Anterior cingulate cortex (tissue), 58 donors: ENCODE data around the gene ADGB.
"Not testable (repeated sequence)": the region's sequence is repeated elsewhere in the genome, so short reads cannot be mapped to it uniquely, and the experiment has no call there.

Experiments
- DNase-seq, 58 donors: peaks; one replicate each; lab custom pipeline; 2025; lab: John Stamatoyannopoulos, UW

Gene ADGB

DNA sequence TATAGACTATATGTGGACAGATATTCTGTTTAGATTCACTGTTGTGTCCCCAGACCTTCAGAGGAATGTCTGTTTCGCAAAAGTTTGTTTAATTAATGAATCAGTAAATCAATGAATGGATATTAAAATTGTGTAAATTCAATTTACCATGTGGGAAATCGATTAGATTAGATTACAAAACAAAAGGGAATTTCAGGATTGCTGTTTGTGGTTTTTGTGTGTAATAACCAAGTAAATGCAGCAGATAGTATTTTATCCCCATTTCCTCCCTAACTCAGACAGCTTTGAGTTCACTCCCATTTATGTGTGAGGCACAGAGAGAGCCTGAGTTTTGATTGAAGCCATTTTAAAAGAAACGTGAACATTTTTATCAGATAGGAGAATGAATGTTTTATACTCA, 214.8 kb downstream of the ADGB start:
- no peak for DNase-seq

DNA sequence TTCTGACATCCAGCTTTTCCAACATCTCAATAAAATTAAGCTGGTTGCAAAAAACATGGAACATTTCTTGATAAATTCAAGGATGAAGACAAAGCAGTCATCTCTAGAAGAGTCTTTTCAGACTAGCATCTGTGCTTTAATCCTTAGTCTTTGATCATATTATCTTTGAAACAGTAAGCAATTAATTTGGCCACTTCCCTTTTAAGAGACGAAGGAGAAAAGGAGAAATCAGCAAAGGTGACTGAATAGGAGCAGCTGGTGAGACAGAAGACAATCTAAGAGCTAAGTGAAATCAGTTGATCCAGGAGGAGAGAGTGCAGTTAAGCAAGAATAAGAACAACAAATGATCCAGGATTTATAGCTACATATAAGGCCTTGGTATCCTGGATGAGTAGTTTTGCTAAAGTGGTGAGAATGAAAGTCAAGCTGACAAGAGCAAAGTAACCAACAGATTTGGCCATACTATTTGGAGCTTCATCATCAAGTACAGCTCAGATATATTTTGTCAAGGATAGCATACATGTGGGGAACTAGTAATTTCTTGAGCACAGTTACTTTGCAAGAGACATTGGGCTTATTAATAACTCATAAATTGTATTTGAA, 215.5 kb downstream of the ADGB start:
- DNase-seq = no peak

DNA sequence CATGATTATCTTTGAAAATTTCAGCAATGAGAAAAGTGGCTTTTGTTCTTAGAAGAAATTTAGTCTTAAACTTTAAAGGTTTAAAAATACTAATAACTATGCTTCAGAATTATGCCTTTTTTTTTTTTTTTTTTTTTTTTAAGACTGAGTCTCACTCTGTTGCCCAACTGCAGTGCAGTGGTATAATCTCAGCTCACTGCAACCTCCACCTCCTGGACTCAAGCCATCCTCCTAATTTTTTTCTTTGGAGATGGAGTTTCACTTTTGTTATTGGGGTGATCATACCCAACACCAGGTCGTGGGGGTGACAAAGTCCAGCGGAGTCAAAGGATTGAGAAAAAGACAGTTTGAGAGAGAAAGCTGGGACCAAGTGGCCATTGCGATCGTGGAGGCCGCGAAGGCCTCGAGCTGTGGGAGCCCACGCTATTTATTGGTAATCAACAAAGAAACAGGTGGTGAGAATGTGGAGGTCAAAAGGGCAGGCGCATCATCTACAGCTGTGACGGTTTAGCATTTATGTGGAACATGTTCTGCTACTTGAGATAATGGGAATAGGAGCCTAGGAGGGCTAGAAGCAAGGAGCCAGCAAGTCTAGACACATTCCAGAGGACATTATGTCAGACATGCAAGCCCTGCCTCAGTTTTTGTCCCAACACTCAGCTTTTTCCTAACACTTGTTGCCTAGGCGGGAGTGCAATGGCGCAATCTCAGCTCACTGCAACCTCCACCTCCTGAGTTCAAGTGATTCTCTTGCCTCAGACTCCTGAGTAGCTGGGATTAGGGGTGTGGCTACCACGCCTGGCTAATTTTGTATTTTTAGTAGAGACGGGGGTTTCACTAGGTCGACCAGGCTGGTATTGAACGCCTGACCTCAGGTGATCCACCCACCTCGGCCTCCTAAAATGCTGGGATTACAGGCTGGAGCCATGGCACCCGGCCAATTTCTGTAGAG, 217.0 kb downstream of the ADGB start:
- DNase-seq = not testable (repeated sequence)

DNA sequence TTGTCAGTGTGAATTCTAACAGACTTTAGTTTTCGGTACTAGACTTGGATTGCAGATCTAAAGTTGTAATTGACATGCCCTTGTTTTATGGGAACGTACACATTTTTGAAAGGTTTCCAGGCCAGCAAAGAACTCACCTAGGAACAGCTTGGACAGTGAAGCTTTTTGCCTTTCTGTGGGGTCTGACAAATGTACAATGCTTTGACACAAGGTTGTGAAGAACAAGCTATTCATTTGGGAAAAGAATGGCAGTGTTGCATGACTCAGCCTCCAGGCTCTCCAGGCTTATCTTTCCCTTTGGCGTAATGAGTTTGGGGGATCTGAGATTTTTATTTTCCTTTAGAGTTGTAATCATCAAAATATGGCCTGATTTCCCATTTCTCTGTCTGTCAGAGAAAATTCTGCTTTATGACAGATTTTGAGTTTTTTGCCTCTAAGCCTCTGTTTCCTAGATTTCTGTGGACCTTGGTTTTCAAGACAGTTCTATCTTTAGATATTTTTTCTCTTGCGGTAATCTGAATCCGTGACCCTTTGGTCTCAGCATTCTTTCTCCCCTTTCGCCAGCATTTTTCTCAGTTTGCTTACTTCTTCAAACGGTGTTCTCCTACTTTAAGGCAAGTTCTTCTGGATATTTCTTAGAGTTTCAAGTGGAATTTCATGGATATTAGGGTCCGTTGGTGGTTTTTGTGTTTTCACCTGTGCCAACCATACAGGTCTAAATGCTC, 221.0 kb downstream of the ADGB start:
- DNase-seq = no peak

DNA sequence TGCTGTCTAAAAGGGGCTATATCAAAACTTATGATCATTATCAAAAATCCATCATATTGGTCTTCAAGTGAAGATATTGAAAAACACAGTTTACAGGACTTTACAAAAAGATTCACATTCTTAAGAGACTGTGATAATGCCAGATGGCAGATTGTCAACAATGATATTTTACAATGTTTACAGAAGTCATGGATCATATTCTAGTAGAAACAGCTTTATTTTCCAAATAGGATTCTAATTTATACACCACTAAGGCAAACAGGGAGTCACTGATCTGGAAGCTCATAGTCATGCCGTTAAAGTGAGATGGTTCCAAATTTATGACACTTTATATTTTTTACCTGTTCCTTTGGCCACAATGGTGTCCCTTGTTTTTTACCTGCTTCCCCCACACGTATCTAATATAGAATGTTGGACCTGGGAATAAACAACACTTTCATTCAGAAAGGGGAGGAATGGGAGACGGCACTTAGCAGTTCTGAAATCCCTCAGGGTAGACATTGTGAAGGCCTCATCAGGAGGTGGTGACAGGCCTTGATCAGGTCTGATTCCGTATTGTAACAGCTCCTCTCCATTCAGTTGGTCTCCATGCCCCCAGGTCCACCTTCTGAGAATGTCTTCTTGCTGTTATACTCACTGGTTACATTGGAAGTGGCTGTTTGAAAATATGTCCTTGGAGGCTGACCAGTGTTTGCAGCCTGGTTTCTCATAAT, 228.6 kb downstream of the ADGB start:
- no peak for DNase-seq

DNA sequence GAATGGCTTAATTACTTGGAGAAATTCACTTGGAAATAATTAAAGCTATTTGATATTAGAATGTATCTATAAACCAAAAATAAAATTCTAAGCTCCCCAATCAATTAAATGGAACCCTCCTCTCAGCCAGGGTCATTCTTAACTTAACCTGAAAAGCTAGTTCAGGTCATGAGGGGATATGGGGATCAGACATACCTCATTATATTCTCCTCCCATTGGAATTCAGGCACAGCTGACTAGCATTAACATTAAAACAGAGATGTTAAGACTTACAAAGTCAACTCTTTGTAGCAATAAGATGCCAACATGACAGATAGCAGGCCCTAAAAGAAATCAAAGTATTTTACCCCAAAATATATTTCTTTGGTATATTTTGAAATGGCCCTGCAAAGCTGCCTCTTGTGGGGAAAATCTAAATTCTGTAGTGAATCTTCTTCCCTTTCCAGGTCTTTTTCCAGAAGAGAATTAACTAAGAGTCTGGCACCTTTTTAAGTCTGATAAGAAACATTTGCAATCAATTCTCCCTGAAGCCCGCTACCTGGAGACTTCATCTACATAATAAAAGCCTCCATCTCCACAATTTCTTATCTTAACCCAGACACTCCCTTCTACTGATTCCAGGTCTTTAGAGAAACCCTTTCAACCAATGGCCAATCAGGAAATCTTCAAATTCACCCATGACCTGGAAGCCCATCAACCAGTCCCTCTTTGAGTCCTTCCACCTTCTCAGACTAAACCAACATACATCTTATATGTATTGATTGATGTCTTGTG, 231.2 kb downstream of the ADGB start:
- DNase-seq = no peak

DNA sequence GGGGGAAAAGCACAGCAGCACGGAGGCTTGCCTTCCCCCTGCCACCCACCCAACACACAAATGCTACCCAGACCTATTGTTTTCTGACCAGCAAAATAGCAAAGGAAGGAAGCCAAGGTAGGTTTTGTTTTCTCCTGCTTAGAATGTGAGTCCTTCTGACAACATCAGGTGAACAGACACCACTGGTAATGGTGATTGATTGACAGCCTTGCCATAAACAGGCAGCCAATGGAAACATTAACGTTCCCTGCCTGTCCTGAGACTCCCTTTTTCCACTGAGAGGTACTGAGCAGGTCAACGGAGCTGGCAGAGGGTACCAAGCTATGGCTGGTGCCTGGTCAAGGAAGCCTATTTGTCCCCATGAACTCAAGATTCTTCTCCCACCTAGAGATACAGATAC, 234.4 kb downstream of the ADGB start:
- no peak for DNase-seq

DNA sequence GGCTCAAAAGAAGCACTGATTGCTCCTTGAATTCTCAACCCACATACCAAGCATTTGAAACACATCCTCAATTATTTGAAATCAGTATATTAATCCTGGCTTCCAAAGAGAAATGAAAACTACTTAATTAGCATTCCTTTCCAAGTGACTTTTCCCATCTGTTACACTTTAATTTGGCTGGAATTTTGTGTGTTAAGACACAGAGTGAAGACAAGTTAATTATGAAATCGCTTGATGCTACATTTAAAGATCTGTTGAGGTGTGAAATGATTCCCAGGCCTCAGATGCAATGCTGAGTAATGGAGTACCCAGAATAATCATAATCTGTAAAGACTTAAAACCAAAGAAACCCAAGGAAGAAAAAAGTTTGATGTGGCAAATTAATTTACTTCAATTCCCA, 241.4 kb downstream of the ADGB start:
- peak in 1 of 58 donors; percentile 8 for DNase-seq

DNA sequence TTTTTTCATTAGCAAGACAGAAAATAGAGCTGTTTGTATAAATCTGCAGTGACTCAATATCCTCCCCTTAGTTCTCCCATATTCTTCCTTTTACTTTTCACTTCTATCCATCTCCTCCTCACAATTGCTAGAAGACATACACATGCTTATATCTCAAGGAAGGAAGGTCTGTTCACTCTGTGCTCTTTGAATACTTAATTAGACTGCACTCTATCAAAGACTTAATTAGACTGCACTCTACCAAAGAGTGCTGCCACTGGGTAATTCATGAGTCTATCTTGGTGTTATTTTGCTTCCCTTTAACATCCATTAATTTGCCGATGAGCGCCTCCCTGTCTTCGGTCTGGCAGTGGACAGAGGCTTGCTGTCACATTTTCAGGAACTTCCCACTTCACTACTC, 241.9 kb downstream of the ADGB start:
- DNase-seq = no peak

DNA sequence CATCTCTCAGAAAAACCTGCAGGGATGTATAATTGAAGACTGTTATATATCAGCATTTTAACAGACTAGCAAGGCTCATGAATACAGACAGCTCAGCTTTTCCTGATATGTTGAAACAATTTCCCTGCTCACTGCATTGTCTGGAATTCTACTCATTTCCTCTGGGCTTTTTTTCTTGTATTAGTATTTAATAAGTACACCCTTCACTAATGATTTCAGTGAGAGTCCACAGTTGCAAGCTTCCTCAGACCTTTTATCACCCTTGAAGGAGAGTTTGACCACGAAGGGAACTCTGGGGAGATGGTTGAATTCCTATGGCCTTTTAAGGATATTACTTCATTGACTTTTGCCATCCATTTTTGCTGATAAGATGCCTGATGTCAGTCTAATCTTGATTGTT, 248.7 kb downstream of the ADGB start:
- DNase-seq = no peak

DNA sequence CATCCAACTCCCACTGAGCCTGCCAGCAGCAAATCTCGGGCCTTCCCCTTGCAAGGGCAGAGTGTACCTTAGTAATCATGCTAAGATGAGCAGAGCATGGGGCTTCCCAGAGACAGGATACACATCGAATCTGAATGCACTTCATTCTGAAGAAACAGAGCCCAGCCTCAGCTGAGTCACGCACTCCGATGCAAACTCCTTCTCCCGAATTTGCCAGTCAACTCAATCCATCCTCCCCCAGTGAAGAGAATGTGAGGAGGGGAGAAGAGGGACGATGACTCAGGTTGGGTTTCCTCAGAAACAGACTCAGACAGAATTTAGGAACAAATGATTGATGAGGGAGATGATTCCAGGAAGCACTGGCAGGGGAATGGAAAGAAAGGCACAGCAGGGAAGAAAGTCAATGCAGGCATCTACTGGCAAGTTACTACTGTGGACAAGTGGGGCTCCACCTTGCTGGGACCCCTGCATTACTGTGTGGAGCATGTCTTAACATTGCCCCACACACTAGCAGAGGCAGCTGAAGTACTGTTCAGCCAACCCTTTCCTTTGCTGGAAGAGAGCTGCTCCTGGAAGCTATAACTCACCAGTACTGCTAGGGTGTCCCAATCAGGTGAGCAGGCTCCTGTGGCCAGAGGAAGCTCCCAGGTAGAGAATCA, 251.6 kb downstream of the ADGB start:
- DNase-seq = peak in 10 of 58 donors; percentile 4 to 51 (median 14)

DNA sequence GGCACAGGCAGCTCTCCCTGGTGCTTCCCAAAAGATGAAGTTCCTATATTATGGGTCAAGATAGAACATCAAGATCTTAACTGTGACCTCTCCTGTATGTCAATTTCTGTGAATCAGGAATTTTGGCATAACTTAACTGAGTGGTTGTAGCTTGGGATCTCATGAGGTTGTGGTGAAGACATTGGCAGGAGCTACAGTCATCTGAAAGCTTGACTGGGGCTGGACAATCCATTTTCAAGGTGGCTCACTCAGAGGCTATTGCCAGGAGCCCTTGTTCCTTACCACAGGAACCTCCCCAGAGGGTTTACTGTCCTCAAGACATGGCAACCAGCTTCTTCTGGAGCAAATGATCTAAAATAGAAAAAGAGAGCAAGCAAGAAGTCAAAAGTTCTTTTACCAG, 252.2 kb downstream of the ADGB start:
- DNase-seq = no peak

DNA sequence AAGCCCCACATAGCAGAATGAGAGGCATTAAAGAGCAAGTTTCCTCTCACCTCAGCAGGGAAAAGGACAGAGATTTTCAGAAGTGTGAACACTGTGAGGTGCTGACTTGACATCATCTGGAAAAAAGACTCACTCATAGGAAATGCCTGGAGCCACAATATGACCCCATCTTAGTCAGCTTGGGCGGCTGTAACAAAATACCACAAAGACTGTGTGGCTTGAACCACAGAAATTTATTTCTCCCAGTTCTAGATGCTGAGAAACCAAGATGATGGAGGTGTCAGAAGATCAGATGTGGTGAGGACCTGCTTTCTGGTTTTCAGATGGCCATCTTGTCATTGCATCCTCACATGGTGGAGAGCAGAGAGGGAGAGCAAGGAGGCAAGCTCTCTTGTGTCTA, 253.1 kb downstream of the ADGB start:
- no peak for DNase-seq

DNA sequence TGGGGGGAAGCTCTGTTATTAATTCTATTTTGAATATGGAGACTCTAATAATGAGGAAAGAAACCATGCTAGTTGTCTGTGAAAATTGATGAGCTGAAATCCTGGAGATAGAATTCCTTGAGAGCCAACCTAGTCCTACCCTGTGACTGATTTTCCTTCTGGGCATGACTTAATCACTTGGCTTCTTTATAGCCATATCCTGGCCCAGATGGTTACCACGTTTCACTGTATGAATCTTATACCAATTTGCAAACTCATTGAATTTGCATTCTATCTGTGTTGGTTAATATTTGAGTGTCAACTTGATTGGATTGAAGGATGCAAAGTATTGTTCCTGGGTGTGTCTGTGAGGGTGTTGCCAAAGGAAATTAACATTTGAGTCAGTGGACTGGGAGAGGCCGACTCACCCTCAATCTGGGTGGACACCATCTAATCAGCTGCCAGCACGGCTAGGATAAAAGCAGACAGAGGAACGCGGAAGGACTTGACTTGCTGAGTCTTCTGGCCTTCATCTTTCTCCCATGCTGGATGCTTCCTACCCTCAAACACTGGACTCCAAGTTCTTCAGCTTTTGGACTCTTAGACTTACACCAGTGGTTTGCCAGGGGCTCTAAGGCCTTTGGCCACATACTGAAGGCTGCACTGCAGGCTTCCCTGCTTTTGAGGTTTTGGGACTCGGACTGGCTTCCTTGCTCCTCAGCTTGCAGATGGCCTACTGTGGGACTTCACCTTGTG, 255.9 kb downstream of the ADGB start:
- DNase-seq = not testable (repeated sequence)

DNA sequence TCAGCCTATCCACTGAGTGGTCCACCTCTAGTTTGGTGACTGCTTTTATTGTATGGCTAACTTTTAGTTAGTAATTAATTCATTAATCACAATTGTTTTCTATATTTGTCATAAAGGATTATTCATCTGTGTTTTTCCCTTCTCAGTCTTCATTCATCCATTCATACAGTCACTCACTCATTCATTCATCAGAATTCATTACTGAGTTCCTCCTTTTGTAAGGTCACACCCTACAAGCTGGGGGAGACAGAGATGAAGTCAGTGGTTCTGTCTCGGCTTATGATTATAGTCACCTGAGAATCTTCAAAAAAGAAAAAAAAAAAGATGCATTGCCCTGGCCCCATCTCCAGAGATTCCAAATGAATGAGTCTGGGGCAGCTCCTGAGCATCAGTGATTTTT, 257.1 kb downstream of the ADGB start:
- no peak for DNase-seq

DNA sequence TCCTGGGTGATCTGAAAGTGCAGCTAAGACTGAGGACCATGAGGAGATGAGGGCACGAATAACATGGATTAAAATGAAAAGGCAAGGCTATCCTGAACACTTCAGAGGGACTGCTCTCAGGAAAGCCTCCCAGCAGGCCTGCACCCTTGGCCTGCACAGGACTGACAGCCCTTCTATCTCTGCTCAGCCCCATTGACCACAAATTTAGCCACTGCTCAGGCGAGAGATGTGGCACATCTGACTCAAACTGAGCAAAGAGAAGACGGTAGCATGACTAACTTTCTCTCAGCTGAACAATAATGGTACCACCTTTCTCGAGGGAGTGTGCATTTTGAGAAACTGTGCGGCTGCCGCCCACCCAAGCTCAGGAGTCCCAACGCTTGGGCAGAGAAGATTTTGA, 257.5 kb downstream of the ADGB start:
- DNase-seq = no peak

DNA sequence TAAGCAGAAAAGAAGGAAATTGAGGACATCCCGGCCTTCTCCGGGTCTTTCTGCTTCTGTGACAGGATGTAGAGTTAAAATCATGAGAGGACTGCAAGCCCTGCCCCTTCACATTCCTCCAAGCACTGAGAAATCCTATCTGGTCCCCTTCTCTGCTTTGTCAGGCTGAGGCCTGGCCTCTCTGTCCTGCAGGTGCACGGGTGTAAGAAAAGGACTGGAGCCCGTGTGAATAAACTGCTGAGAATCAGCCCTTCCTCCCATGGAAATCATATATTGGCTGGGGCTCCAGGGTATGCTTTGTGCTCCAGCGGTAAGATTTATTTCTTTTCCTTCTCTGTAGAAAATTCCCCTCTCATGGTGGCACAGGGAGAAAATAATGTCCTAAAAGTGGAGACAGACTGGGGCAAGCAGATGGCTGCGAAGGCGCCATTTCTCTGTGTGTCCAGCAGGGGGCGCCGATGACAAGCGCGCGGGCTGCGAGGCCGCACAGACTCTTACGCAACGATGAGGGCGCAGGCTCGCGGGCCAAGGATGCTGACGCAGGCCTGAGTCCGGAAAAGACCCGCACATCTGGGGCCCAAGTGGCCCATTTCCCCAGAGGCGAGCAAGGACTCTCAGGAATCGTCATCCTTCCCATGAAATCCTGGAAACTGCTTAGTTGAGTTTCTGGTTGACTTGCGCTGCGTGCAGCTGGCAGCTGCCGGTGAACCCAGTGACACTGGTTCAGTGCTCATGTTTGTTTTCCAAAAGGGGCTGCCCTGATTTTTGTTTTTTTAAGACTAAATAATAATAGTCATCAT, 258.6 kb downstream of the ADGB start:
- peak; percentile 27 to 90 (median 78) for DNase-seq

DNA sequence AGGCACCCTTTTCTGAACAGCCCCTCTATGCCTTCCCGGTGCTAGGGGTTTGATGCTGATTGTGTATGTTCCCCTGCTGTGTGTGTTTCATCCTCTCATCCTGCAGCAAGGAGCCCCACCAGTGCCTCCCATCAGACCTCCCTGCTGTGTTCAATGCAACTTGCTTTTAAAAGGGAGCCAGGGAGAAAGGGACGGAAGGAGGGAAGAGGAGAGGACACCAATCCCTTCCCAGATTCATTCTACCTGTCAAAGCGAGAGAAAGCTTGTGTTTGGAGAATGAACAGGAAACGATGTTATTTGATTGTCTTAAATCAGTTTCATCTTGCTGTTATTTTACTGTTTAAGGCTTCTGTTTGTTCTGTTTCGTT, 259.2 kb downstream of the ADGB start:
- DNase-seq = peak in 16 of 58 donors; percentile 31 to 70 (median 52)
